ENCODE data around the gene MAMDC4. TPM values are rescaled to one million over a fixed set of nuclear protein-coding genes. Genes with fewer than 3 reads are reported as not detected.

Gene MAMDC4
- total RNA-seq, 2 experiments from 2014 or later = 11.7 to 14.2 TPM

DNA sequence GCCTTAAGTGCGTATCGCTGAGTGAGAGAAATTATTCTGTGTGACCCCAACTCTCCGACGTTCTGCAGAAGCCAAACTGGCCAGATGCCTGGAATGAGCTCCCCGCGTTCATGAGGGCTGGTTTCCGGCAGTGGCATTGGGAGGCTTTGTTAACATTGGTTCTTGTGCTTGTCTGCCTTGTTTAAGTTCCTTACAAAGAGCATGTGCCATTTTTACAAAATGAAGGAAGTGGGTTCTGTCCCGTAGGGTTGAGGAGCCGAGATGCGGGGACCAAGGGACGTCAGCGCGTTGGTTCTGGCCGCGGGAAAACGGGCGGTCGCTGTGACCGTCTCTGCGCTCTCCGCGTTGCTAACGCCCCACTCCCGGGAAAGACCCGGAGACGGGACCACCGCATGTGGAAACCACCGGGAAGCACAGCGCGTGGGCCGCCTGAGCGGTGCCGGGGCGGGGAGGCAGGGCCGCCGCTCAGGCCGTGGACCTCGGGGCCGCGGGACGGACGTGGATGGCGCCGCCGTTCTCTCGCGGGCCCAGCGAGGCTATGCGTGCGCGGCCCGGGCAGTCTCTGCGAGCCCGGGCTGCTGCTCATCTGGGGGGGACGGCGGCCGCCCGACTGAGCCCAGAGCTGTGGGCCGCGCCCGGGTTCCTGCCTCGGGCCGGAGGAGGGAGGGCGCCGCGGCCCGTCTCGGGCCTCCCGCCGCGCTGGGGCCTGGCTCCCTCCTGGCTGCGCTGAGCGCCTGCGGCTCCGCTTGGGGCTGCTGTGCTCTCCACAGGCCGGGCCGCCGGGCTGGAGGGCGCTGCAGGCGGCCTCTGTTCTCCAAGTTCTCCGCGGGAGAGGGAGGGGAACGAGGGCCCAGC is 30.9 kb upstream of the MAMDC4 start:
- H2AFZ ChIP-seq (ENCODE audit: low read length) = no peak overlapping the region
- no TSS peak for BruUV-seq (replicated peaks)
- no peaks in the 10 kb centered on the region for H3K4me1 ChIP-seq (ENCODE audit: insufficient read depth, low read length, poor library complexity, severe bottlenecking)
- H3K9me3 ChIP-seq (ENCODE audit: low read length) = no peaks in the 10 kb centered on the region
- no peaks in the 10 kb centered on the region for H3K9me2 ChIP-seq (ENCODE audit: insufficient read depth, low read length)
- CTCF ChIA-PET (ENCODE audit: unreplicated experiment) = no interaction called here
- intact Hi-C loops (cut with micrococcal nuclease; ENCODE audit: unreplicated experiment) = no loop called here
- H3K27ac ChIP-seq (ENCODE audit: low read depth, low read length, poor library complexity, severe bottlenecking) = no peak overlapping the region
- no peak overlapping the region for H3K4me3 ChIP-seq (ENCODE audit: low read depth, low read length, poor library complexity, severe bottlenecking)
- DNase-seq (ENCODE audit: low spot score) = no peak
- POLR2A ChIA-PET = interaction anchor here (0.9 kb wide), 1 partner anchor 21 kb away, joined by 8 read pairs; no protein-coding TSS in a partner anchor
- H3K4me2 ChIP-seq (ENCODE audit: low read length) = no peak overlapping the region
- H4K20me1 ChIP-seq (ENCODE audit: insufficient read depth, low read length) = no peaks in the 10 kb centered on the region
- peaks cover 8% of the 10 kb centered on the region; the same call in 1 of the 2 replicates for H3K79me2 ChIP-seq (ENCODE audit: insufficient read depth, low read depth, low read length)
- H3K36me3 ChIP-seq (ENCODE audit: insufficient read depth, low read length) = peaks cover 54% of the 10 kb centered on the region
- TF ChIP-seq CTCF (conservative IDR thresholded peaks at IDR 0.05; ENCODE audit: low read length) = no peak
- TF ChIP-seq EZH2phosphoT487 (IDR thresholded peaks at IDR 0.05; ENCODE audit: borderline replicate concordance, low read depth, low read length) = no peak

DNA sequence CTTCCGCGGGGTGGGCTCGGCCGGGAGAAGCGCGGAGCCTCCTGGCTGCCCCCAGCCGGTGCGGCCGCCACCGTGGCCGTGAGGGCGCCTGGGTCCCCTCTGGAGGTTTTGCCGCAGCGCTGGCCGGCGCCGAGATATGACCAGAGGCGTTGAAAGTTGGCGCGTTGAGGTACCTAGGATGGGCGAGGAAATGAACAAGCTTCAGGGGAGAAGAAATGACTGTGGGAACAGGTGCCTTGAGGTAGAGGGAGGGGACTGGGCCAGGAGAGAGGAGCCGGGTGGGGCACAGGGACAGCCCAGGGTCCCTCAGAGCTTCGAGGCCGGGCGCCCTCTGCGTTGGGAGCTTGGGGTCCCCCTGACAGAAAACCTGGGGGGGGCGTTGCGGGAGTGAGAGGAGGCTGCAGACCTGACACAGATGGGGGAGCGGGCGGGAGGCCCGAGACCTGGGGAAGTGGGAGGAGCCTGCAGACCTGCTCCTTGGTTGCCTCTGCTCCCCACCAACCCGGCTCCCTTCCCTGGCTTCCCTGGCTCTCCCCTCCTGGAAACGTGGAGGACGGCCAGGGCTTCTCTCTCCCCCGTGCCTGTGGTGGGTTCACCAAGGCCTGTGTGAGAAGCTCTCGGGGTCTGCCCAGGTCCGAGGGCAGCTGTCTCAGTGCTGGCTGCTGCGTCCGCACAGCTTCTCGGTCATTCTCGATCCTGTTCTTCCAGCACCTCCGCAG is 30.2 kb upstream of the MAMDC4 start:
- H3K9me2 ChIP-seq (ENCODE audit: insufficient read depth, low read length) = no peaks in the 10 kb centered on the region
- no peak overlapping the region for H3K4me3 ChIP-seq (ENCODE audit: low read depth, low read length, poor library complexity, severe bottlenecking)
- no peak overlapping the region for H3K27ac ChIP-seq (ENCODE audit: low read depth, low read length, poor library complexity, severe bottlenecking)
- H3K4me1 ChIP-seq (ENCODE audit: insufficient read depth, low read length, poor library complexity, severe bottlenecking) = no peaks in the 10 kb centered on the region
- CTCF ChIA-PET (ENCODE audit: unreplicated experiment) = no interaction called here
- no peaks in the 10 kb centered on the region for H3K9me3 ChIP-seq (ENCODE audit: low read length)
- no peak overlapping the region for H2AFZ ChIP-seq (ENCODE audit: low read length)
- peaks cover 56% of the 10 kb centered on the region for H3K36me3 ChIP-seq (ENCODE audit: insufficient read depth, low read length)
- intact Hi-C loops (cut with micrococcal nuclease; ENCODE audit: unreplicated experiment) = no loop called here
- DNase-seq (ENCODE audit: low spot score) = no peak
- H3K79me2 ChIP-seq (ENCODE audit: insufficient read depth, low read depth, low read length) = peaks cover 2% of the 10 kb centered on the region; the same call in 1 of the 2 replicates
- TF ChIP-seq CTCF (conservative IDR thresholded peaks at IDR 0.05; ENCODE audit: low read length) (no peak), EZH2phosphoT487 (IDR thresholded peaks at IDR 0.05; ENCODE audit: borderline replicate concordance, low read depth, low read length) (no peak)
- H3K4me2 ChIP-seq (ENCODE audit: low read length) = no peak overlapping the region
- POLR2A ChIA-PET = no interaction called here
- no TSS peak for BruUV-seq (replicated peaks)
- no peaks in the 10 kb centered on the region for H4K20me1 ChIP-seq (ENCODE audit: insufficient read depth, low read length)
